GM12878 (cell line): ENCODE results near the gene GTPBP1. TPM values are rescaled to one million over a fixed set of nuclear protein-coding genes. Genes with fewer than 3 reads are reported as not detected.

ENCODE experiments used
- E2F8 ChIP-seq: fragments of 450-650 bp; IDR thresholded peaks from 2 replicates; pipeline ENCODE4 v1.6.1; 2018; ENCODE audit warnings: mild to moderate bottlenecking, low read depth, moderate library complexity; ENCODE audit not compliant: partially characterized antibody
- HCFC1 ChIP-seq: fragments of 150-350 bp; IDR thresholded peaks from 2 replicates; pipeline ENCODE4 v1.6.1; 2014; ENCODE audit warnings: low read length
- HDAC6 ChIP-seq: fragments of 200-600 bp; sonication (generic); IDR thresholded peaks from one replicate; pipeline ENCODE4 v1.8.0; 2017; ENCODE audit warnings: antibody characterized with exemption; ENCODE audit not compliant: unreplicated experiment
- NBN ChIP-seq: fragments of 450-650 bp; IDR thresholded peaks from 2 replicates; pipeline ENCODE4 v1.6.1; 2016
- POLR2AphosphoS2 ChIP-seq: IDR thresholded peaks from 2 replicates; pipeline ENCODE4 v1.6.1; 2011; ENCODE audit warnings: low read depth, mild to moderate bottlenecking, low read length, improper control_type of control experiment, moderate library complexity
- RAD51 ChIP-seq: fragments of 450-650 bp; IDR thresholded peaks from 2 replicates; pipeline ENCODE4 v1.6.1; 2016; ENCODE audit warnings: moderate library complexity, mild to moderate bottlenecking, inconsistent platforms
- RCOR1 ChIP-seq: conservative IDR thresholded peaks from 2 replicates; pipeline ENCODE4 v1.6.1; 2012; ENCODE audit warnings: low read depth, low read length, improper control_type of control experiment
- RFX5 ChIP-seq: IDR thresholded peaks from 2 replicates; pipeline ENCODE4 v1.6.1; 2011; ENCODE audit warnings: low read depth, low read length, improper control_type of control experiment
- SMARCA5 ChIP-seq: fragments of 450-650 bp; IDR thresholded peaks from 2 replicates; pipeline ENCODE4 v1.6.1; 2017; ENCODE audit warnings: mild to moderate bottlenecking
- ZNF217 ChIP-seq: fragments of 450-650 bp; IDR thresholded peaks from 2 replicates; pipeline ENCODE4 v1.6.1; 2017; ENCODE audit warnings: antibody characterized with exemption, mild to moderate bottlenecking
- polyA plus RNA-seq, 11 experiments: library from polyadenylated mRNA; depleted of rRNA in 4 of 11; unstranded in 6 of 11; stranded (reverse) in 5 of 11; fragments of >200 nt; fragmentation: Nextera tagmentation in 4 of 11; fragmentation: Illumina TruSeq in 1 of 11; extraction: Ambion mirVana in 4 of 11; extraction: Trizol in 1 of 11; gene quantifications; 1 replicate in 1 of 11; 2 replicates in 10 of 11; pipeline versions ENCODE4 v1.2.1 to v1.2.3, GENCODE V29; 2011 to 2016; ENCODE audit warnings: inconsistent platforms in 2 of 11, missing spikeins in 2 of 11, low read depth in 1 of 11
- total RNA-seq, 4 experiments: library from RNA; depleted of rRNA in 3 of 4; stranded (reverse); fragments of >200 nt in 3 of 4; fragmentation: Illumina TruSeq in 1 of 4; extraction: Trizol in 1 of 4; gene quantifications; 2 replicates each; pipeline versions ENCODE4 v1.2.1 to v1.2.3, GENCODE V29; 2013 to 2021
- TF ChIP-seq, protein P1 (sequence below): fragments of 150-350 bp; IDR thresholded peaks from 2 replicates; pipeline ENCODE4 v1.6.1; 2016; ENCODE audit warnings: low read depth, low read length
- TF ChIP-seq, protein P2 (sequence below): fragments of 450-650 bp; IDR thresholded peaks from 2 replicates; pipeline ENCODE4 v1.6.1; 2017; ENCODE audit warnings: mild to moderate bottlenecking
- TF ChIP-seq, protein P3 (sequence below): IDR thresholded peaks from 2 replicates; pipeline ENCODE4 v1.6.1; 2012; ENCODE audit warnings: mild to moderate bottlenecking, low read depth, low read length

GTPBP1 gene
- total and polyA plus RNA-seq, 10 of the 15 experiments (the other 5 are each of a cell fraction or from before 2014, with no cell fraction given) = 0.89 to 63.1 (median 34.2) TPM

DNA sequence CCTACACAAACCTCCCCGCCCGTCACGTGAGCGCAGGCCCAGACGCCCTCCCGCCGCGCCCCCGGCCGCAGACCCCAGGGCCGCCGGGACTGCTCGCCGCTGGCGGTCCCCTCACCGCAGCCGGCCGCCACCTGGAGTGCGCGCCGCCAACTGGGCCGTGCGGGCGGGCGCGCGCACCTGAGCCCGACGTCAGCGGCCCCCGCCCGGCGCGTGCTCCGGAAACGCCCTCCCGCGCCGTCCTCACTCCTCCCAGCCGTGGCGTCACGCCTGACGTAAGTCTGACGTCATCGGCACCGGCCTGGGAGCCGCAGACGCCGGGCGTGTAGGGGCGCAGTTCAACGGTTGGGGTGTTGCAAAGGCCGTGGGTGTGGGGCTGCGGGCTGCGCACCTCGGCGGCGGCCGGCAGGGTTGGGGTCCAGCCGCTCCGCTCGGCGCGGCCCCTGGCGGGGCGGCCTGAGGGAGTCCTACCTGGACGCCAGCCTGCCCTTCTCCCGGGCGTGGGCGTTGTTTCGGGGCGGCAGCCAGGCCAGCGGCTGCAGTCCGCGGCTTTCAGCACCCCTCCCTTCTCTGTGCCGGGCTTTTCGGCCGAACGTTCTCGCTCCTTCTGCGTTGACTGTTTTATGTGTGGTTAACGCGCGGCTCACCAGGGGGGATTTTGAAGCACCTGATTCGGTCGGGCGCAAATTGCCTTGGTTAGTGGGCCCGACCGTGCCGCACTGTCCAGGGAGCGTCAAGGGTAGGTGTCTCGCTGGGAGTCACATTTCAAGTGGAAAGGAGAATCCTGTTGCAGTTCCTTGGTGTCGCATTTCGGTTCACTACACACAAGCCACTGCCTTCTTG lies 4.7 kb upstream of the GTPBP1 start, which contains the start of gene JOSD1 (continued):
- TF ChIP-seq, protein P1, sequence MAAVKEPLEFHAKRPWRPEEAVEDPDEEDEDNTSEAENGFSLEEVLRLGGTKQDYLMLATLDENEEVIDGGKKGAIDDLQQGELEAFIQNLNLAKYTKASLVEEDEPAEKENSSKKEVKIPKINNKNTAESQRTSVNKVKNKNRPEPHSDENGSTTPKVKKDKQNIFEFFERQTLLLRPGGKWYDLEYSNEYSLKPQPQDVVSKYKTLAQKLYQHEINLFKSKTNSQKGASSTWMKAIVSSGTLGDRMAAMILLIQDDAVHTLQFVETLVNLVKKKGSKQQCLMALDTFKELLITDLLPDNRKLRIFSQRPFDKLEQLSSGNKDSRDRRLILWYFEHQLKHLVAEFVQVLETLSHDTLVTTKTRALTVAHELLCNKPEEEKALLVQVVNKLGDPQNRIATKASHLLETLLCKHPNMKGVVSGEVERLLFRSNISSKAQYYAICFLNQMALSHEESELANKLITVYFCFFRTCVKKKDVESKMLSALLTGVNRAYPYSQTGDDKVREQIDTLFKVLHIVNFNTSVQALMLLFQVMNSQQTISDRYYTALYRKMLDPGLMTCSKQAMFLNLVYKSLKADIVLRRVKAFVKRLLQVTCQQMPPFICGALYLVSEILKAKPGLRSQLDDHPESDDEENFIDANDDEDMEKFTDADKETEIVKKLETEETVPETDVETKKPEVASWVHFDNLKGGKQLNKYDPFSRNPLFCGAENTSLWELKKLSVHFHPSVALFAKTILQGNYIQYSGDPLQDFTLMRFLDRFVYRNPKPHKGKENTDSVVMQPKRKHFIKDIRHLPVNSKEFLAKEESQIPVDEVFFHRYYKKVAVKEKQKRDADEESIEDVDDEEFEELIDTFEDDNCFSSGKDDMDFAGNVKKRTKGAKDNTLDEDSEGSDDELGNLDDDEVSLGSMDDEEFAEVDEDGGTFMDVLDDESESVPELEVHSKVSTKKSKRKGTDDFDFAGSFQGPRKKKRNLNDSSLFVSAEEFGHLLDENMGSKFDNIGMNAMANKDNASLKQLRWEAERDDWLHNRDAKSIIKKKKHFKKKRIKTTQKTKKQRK = no peak
- TF ChIP-seq RFX5 (peak; percentile 61; the same call in 1 of the 2 replicates), E2F8 (no peak), ZNF217 (peak; percentile 84; the same call in 1 of the 2 replicates), RAD51 (no peak), HDAC6 (no peak), SMARCA5 (peak; percentile 57; the same call in 1 of the 2 replicates), HCFC1 (peak; percentile 44; the same call in 1 of the 2 replicates), POLR2AphosphoS2 (peak; percentile 82), RCOR1 (0 out of 2 replicates have a peak, but pooled peaks have one; percentile 15), NBN (peak; percentile 93)
- TF ChIP-seq, protein P2, sequence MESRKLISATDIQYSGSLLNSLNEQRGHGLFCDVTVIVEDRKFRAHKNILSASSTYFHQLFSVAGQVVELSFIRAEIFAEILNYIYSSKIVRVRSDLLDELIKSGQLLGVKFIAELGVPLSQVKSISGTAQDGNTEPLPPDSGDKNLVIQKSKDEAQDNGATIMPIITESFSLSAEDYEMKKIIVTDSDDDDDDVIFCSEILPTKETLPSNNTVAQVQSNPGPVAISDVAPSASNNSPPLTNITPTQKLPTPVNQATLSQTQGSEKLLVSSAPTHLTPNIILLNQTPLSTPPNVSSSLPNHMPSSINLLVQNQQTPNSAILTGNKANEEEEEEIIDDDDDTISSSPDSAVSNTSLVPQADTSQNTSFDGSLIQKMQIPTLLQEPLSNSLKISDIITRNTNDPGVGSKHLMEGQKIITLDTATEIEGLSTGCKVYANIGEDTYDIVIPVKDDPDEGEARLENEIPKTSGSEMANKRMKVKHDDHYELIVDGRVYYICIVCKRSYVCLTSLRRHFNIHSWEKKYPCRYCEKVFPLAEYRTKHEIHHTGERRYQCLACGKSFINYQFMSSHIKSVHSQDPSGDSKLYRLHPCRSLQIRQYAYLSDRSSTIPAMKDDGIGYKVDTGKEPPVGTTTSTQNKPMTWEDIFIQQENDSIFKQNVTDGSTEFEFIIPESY = no peak
- TF ChIP-seq, protein P3, sequence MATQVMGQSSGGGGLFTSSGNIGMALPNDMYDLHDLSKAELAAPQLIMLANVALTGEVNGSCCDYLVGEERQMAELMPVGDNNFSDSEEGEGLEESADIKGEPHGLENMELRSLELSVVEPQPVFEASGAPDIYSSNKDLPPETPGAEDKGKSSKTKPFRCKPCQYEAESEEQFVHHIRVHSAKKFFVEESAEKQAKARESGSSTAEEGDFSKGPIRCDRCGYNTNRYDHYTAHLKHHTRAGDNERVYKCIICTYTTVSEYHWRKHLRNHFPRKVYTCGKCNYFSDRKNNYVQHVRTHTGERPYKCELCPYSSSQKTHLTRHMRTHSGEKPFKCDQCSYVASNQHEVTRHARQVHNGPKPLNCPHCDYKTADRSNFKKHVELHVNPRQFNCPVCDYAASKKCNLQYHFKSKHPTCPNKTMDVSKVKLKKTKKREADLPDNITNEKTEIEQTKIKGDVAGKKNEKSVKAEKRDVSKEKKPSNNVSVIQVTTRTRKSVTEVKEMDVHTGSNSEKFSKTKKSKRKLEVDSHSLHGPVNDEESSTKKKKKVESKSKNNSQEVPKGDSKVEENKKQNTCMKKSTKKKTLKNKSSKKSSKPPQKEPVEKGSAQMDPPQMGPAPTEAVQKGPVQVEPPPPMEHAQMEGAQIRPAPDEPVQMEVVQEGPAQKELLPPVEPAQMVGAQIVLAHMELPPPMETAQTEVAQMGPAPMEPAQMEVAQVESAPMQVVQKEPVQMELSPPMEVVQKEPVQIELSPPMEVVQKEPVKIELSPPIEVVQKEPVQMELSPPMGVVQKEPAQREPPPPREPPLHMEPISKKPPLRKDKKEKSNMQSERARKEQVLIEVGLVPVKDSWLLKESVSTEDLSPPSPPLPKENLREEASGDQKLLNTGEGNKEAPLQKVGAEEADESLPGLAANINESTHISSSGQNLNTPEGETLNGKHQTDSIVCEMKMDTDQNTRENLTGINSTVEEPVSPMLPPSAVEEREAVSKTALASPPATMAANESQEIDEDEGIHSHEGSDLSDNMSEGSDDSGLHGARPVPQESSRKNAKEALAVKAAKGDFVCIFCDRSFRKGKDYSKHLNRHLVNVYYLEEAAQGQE = no peak
